ENCODE results near the gene TMEM52.

DNA sequence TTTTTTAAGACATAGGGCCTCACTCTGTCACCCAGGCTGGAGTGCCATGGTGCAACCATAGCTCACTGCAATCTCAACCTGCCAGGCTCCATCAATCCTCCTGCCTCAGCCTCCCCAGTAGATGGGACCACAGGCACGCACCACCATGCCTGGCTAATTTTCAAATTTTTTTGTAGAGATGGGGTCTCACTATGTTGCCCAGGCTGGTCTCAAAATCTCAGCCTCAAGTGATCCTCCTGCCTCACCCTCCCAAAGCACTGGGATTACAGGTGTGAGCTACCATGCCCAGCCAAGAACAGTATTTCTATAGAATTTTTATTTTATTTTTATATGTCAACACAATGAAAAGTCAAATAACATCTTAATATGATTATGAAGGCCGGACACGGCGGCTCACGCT is 39.1 kb downstream of the TMEM52 start:
- TF ChIP-seq EZH2 (IDR thresholded peaks at IDR 0.05; ENCODE audit: borderline replicate concordance) = no peak
- no peak for TF ChIP-seq CTCF (IDR thresholded peaks at IDR 0.05; ENCODE audit: poor library complexity)
- no peak for TF ChIP-seq EZH2phosphoT487 (IDR thresholded peaks at IDR 0.05; ENCODE audit: low read depth, severe bottlenecking, unreplicated experiment)

All from hepatocyte (in vitro differentiated cells).